HG02763 (cell line): ENCODE results near the gene NTSR1.

ENCODE experiments used
- ATAC-seq: cut with Tn5 transposase; IDR thresholded peaks from one replicate; pipeline ENCODE4 v1.9.1; 2021; ENCODE audit warnings: mild to moderate bottlenecking, moderate library complexity; ENCODE audit not compliant: unreplicated experiment

NTSR1 gene

GRCh38 chr20:62737271-62737811, 28.7 kb downstream of the NTSR1 start:
- no peak for ATAC-seq

GRCh38 chr20:62738025-62738881, 29.6 kb downstream of the NTSR1 start:
- ATAC-seq: no peak

DNA sequence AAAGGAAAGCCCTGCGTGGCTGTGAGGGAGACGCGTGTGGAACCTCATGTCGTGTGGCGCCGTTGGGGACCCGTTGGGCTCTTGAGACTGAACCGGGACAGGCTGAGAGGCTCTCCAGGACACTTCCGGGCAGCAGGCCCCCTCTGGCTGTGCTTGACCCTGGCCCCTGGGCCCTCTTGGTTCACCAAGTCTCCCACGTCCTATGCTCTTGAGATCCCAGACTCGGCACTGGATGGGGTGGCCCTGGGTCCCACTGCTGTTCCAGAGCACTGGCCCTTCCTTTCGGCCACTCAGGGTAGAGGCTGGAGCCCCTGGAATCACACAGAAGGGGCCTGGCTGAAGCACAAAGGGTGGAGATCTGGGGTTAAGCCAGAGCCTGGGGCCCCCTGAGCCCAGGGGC, 30.4 kb downstream of the NTSR1 start:
- no peak for ATAC-seq

DNA sequence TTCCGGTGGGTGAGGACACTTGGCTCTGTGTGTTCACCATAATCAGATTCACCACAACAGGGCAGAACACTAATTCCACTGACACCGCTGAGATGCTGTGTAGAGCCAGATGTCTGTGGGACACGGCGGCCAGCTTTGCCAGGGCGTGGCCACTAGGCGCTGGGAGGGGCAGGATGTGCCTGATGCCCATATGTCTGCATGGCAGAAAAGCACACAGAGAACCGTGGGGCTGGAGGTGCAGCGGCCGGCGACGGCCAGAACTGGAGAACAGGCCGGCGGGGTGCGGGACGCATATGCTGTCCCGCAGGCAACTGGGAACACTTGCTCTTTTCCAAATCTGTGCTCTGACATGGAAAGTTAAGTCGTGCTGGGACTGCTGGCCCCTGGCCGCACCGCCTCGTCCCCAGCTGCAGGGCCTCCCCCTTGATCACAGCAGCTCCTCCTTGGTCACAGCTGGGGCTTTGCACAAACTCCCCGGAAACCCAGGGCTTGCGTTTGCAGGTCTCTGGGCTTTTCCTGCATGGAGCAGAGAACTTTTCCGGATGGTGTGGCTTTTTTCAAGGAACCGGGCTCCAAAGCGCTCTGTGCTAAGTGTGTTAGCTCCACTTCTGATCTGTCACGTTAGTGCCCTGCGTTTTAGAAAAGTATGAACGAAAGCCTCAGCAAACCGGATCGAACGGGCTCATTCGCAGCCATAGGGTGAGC, 31.1 kb downstream of the NTSR1 start:
- peak; percentile 21 for ATAC-seq

DNA sequence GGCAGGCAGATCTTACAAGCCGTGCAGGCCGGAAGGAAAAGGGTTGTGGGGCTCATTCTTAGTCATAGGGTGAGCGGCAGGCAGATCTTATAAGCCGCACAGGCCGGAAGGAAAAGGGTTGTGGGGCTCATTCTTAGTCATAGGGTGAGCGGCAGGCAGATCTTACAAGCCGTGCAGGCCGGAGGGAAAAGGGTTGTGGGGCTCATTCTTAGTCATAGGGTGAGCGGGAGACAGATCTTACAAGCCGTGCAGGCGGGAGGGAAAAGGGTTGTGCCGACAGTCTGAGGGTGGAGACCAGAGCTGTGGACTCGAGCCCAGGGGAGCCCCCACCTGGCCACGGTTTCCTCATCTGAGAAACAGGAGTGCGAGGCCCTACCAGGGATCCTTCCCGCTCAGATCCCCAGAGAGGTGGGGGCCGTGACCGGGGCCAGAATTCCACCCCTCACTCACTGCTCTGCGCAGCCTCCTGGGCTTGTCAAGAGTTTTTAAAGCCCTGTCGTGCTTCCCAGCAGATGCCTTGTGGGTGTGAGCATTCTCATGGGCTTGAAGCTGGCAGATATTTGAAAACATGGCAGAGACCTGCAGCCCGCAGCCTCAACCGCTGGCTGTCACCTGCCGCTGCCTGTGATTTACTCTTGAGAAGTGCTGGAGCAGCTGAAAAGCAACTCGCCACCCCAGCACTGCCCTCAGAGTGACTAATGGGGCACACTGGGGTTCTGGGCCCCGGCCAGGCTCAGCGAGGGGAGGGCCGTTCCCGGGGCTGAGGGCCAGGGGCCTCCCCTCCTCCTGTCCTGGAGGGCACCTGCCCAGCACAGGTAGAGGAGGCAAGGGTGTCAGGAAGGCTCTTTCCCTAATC, 31.9 kb downstream of the NTSR1 start:
- peak; percentile 72 for ATAC-seq

- ATAC-seq: no peak
Observed at GRCh38 chr20:62741191-62741691, 32.6 kb downstream of the NTSR1 start.

- no peak for ATAC-seq
Observed at GRCh38 chr20:62741701-62742491, 33.3 kb downstream of the NTSR1 start.

GRCh38 chr20:62742550-62742949, 33.9 kb downstream of the NTSR1 start:
- no peak for ATAC-seq

DNA sequence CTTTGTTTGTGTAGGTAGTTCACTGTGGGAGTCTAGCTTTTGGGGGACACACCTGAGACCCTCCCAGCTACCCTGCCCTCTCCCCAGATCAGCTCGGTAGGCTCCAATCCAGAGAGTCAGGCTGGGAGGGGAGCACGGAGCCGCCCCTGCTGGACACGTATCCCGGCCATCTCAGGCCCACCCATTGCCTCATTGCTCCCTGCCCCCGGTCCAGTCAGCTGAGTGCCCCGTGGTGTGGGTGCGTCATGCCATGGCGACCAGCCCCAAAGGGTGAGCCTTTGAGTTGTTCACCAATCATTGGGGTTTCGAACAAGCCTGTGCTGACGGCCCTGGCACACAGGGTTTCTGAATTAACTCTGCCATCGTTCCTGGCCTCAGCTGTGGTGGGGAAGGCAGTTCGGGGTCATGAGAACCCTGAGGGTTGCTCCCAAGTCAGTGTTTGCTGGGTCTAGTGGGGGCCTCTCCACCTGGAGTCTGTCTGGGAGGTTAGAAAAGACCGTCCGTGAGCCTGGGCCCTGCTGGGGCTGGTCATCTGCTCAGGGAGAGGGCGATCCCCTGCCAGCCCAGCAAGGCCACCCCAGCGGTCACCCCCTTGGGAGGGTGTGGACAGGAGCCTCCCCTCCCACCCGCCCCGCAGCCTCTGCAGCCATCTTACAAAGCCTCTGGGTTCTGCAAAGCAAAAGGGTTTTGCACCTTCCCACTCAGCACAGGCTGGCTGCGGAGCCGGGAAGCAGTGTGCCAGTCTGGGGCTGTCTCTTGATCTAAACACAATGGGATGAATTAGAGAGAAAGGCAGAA, 34.5 kb downstream of the NTSR1 start:
- ATAC-seq: no peak

- ATAC-seq: no peak
Observed at GRCh38 chr20:62743777-62744317, 35.2 kb downstream of the NTSR1 start.

DNA sequence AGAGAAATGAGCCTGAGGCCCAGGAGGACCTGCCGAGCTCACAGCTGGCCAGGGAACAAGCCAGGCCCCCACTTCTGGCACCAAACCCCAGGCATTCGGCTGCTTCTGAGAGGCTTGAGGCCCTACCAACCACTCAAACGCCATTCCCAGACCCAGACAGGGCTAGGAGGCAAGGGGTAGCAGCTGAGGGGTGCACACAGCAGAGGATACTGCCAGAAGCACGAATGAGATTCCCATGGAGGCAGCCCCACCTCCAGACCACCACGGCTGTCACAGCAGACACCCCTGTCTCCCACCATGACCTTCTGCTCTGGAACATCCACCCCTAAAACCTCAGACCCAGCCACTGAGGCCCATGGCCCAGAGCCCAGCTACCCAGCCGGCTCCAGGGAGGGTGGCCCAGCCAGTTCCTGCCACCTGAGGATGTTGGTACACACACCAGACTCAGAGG, 36.1 kb downstream of the NTSR1 start:
- ATAC-seq: no peak

- no peak for ATAC-seq
Observed at GRCh38 chr20:62745279-62745951, 36.8 kb downstream of the NTSR1 start.

DNA sequence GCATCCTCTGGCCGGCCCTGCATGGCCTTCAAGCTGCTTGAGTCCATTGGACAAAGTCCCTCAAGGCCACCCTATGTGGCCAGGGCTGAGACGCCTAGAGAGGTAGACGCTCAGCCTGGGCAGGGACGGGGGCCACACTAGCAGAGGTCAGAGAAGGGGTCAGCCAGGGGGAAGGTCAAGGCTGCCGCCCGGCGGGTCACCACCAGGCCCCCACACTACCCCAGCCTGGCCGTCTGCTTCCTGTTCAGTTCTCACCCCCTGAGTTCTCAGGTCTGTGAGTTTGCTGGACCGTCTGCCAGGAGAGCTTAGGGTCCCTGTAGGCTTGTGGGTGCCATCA, 37.3 kb downstream of the NTSR1 start:
- no peak for ATAC-seq

DNA sequence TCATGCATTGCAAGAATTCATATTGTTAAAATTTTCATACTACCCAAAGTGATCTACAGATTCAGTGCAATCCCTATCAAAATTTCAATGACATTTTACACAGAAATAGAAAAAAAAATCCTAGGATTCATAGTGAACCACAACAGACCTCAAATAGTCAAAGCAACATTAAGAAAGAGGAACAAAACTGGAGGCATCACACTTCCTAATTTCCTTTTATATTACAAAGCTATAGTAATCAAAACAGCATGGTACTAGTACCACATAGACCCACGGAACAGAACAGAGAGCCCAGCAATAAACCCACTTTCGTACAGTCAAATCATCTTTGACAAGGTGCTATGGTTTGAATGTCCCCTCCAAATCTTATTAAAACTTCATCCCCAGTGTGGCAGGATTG, 39.7 kb downstream of the NTSR1 start:
- ATAC-seq: no peak

DNA sequence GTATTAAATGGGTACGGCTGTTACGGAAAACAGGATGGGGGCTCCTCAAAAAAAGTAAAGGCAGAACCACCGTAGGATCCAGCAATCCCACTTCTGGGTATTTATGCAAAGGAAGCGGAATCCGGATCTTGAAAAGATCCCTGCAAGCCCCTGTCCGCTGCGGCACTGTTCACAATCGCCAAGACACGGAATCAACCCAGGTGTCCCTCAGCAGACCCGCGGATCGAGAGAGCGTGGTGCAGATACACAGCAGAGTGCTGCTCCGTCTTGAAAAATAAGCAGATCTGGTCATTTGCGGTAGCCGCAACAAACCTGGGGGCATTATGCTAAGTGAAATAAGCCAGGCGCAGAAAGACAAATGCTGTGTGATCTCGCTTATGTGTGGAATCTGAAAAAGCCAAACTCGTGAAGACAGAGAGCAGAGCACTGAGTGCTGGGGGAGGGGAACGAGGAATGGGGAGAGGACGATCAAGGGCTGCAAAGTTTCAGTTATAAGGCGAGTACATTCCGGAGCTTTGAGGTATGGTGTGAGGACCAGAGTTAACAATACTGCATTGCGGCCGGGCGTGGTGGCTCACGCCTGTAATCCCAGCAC, 41.3 kb downstream of the NTSR1 start:
- ATAC-seq: no peak

- ATAC-seq: no peak
Observed at GRCh38 chr20:62751551-62752150, 43.0 kb downstream of the NTSR1 start.

DNA sequence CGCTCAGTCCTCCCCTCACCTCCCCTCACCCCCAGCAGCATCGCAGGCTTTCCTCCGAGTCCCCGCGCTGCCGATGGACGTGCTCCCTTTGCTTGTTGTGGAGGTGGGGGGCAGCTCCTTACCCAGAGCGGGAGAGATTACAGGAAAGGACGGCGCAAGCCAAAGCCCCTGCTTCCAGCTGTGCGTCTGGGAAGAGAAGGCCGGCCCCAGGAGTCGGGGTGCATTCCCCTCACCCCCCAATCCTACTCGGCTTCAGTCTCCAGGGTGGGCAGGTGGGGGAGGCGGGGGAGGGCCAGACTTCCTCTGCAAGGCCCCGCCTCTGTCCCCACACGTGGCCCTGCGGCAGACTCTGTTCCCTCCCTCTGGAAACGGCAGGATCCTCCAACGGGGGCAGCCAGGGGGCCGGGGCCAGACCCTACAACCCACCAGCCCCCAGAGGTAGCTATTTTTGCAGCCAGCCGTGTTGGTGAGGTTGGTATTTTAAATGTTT, 43.6 kb downstream of the NTSR1 start:
- no peak for ATAC-seq
